NCI-H2081 treated with DMSO at 0.1 percent for 48 hours (cell line): ENCODE measurements around the gene TCF4.

Experiments
- DNase-seq: peaks from one replicate; lab custom pipeline; 2025; lab: John Stamatoyannopoulos, UW

Gene TCF4

GRCh38 chr18:55349685-55350084 lies 238.3 kb downstream of the TCF4 start:
- no peak for DNase-seq

- DNase-seq: no peak
Measured at GRCh38 chr18:55346961-55347740, 240.8 kb downstream of the TCF4 start.

- DNase-seq: no peak
Measured at GRCh38 chr18:55346387-55346786, 241.6 kb downstream of the TCF4 start.

GRCh38 chr18:55345103-55345950 lies 242.7 kb downstream of the TCF4 start:
- DNase-seq: no peak

GRCh38 chr18:55343396-55344073 lies 244.5 kb downstream of the TCF4 start:
- no peak for DNase-seq

- DNase-seq: no peak
Measured at GRCh38 chr18:55340998-55341397, 247.0 kb downstream of the TCF4 start.

DNA sequence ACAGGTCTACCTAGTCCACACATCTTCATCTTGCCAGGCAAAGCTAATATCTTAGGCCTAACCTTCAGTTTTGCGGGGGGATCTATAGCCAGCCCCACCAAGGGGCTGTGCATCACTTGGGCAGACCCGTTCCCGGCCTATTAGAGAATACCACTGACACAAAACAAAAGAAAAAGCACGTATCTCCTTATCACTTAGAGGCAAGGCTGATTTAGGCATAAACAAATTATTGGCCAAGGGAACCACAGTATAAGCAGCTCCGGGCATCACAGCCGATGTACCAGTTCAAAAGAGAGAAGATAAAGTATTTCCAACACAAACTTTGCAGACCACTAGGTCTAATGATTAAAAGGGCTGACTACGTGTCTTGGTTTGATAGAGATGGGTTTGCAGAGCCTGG lies 248.0 kb downstream of the TCF4 start:
- no peak for DNase-seq

- peak; percentile 6 for DNase-seq
Measured at GRCh38 chr18:55338978-55339650, 248.9 kb downstream of the TCF4 start.

GRCh38 chr18:55337908-55338521 lies 250.0 kb downstream of the TCF4 start:
- DNase-seq: no peak

DNA sequence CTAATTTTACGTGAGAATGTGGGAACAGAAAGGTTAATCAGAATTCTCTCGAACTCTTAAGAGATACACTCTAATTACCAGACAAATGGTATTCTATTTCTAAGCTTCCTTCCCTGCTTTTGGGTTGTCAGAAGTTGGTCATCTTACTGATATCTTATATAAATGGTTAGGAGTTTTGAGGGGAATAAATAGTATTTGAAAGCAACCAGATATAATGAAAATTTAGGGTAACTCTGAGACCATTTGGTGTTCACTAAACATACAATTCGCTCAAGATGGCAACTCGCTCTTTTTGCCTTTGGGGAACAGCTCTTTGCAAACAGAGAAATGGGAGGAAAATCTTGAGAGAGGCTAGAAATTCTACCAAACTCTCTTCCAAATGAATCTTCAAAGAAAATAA lies 250.9 kb downstream of the TCF4 start:
- DNase-seq: no peak

- DNase-seq: no peak
Measured at GRCh38 chr18:55336438-55337100, 251.4 kb downstream of the TCF4 start.

DNA sequence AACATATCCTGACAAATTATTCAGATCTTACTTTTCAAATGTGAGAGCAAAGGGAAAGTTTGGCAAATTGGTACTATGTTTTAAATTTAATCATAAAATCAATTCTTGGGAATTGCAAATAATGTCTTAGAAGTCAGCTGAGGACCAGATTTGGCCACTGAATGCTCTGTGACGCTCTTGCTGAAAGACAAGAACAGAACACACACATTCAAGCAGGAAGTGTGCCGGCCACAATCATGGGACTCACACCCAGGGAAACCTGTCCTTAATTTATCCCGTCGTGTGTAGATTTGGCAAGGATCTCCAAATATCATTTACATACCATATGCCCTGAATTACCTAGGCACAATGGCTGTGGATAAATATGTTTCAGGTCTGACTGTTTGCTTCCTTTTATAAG lies 253.1 kb downstream of the TCF4 start:
- peak; percentile 55 for DNase-seq

GRCh38 chr18:55331301-55331700 lies 256.7 kb downstream of the TCF4 start:
- DNase-seq: no peak

GRCh38 chr18:55328301-55328700 lies 259.7 kb downstream of the TCF4 start:
- DNase-seq: no peak

- no peak for DNase-seq
Measured at GRCh38 chr18:55327454-55327853, 260.5 kb downstream of the TCF4 start.

- DNase-seq: no peak
Measured at GRCh38 chr18:55326134-55326533, 261.9 kb downstream of the TCF4 start.

DNA sequence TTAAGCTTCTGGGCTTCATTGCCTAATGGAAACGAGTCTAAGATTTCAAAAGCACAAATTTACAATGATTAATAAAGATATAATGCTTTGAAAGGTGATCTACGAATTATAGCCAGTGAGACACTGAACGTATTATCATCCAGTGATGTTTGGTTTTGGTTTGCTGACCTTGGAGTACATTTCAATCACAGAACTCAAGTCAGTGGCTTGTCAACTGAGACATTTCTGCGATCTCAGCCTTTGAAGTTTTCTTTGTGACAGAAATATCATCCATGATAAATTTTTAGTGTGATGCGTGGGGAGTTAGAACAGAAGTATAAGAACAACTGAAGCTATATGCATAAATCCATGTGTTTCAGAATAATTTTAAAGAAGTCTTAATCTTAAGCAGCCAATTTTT lies 263.8 kb downstream of the TCF4 start:
- DNase-seq: no peak

DNA sequence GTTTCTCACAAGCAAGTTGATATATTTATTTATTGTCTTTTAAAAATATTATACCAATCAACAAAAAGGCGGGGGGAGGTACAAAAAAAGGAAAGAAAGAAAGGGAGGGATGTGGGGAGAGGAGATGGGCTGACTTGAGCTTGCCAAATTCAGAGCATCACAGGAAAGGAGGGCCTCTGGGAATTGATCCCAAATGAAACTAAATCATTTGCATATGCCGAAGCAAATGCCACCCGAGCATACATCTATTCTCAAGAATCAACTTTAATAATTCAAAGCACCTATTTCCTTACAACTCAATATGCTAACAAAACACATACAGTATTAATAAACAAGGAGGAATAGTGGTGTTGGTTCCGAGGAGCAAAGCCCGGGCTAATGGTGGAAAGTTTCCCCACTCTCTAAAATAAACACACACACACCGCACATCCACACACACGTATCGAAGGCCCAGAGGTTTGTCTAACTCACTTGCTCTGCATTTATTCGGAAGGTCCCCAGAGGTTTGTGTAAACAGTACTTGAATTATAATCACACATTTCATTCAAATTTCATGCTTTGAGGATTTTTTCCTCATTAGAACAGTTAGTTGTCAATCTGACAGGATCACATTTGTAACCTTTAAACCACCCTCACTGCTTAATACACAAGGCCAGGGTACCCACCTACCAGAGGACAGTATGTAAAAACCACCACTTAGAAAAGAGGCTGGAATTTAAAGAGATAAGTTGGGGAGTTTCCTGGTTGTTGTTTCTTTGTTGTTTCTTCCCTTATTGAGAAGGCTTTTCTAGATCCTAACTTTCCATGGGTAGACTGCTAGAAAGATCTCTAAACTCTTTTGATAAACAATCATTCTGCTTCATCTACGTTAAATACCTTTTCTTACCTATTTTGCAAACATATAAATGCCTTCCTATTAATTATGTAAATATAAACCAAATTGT lies 264.7 kb downstream of the TCF4 start:
- no peak for DNase-seq

DNA sequence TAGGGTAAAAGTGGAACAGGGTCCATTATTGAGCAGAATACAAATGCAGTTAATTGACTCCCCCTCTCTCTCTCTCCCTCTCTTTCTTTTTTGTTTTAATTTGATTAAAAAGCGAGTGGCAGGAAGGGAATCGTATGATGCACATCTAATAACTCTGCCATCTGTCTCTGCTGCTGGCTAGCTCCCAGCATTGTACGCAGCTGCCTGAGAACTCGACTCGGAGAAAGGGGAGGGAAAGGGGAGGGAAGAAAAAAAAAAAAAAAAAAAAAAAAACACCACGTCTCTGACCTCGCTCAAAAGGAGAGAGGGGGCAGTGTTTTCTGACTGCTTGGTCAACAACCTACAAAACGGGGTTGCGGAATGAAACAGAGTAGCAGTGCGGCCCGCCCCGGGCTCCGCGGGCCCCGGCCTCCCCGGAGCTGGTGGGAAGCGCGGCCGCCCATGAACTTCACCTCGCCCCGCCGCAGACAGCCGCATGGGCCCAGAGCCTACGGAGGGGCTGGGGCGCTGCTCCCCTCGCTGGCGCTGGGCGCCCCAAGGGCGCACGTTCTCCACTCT lies 265.7 kb downstream of the TCF4 start:
- DNase-seq: peak; percentile 50
